ENCODE results near the gene CARD11.
"Not testable (repeated sequence)": the region's sequence is repeated elsewhere in the genome, so short reads cannot be mapped to it uniquely, and the experiment has no call there.

Gene CARD11

GRCh38 chr7:3063016-3063753 lies 19.5 kb upstream of the CARD11 start:
- DNase-seq = no peak

GRCh38 chr7:3057066-3057420 lies 13.4 kb upstream of the CARD11 start:
- no peak for DNase-seq

GRCh38 chr7:3056234-3057065 lies 12.8 kb upstream of the CARD11 start:
- no peak for DNase-seq

- no peak for DNase-seq
Observed at GRCh38 chr7:3055626-3056025, 12.0 kb upstream of the CARD11 start.

GRCh38 chr7:3042861-3043489 lies 692 bp downstream of the CARD11 start:
- DNase-seq = no peak

- no peak for DNase-seq
Observed at GRCh38 chr7:3041986-3042675, 1.5 kb downstream of the CARD11 start.

- no peak for DNase-seq
Observed at GRCh38 chr7:3039787-3040186, 3.9 kb downstream of the CARD11 start.

GRCh38 chr7:3038011-3038410 lies 5.7 kb downstream of the CARD11 start:
- not testable (repeated sequence) for DNase-seq

GRCh38 chr7:3037259-3037658 lies 6.4 kb downstream of the CARD11 start:
- DNase-seq = no peak

- no peak for DNase-seq
Observed at GRCh38 chr7:3034591-3035150, 9.0 kb downstream of the CARD11 start.

GRCh38 chr7:3033581-3033980 lies 10.1 kb downstream of the CARD11 start:
- DNase-seq = no peak

- DNase-seq = no peak
Observed at GRCh38 chr7:3033136-3033535, 10.5 kb downstream of the CARD11 start.

- DNase-seq = no peak
Observed at GRCh38 chr7:3032256-3032655, 11.4 kb downstream of the CARD11 start.

GRCh38 chr7:3029138-3029537 lies 14.5 kb downstream of the CARD11 start:
- peak; percentile 39 for DNase-seq

- DNase-seq = no peak
Observed at GRCh38 chr7:3028758-3029093, 14.9 kb downstream of the CARD11 start.

- DNase-seq = no peak
Observed at GRCh38 chr7:3028071-3028757, 15.5 kb downstream of the CARD11 start.

GRCh38 chr7:3027005-3027845 lies 16.4 kb downstream of the CARD11 start:
- peak; percentile 57 for DNase-seq

GRCh38 chr7:3025616-3026015 lies 18.1 kb downstream of the CARD11 start:
- DNase-seq = no peak

GRCh38 chr7:3021825-3022224 lies 21.8 kb downstream of the CARD11 start:
- no peak for DNase-seq

GRCh38 chr7:3021224-3021623 lies 22.4 kb downstream of the CARD11 start:
- not testable (repeated sequence) for DNase-seq

- no peak for DNase-seq
Observed at GRCh38 chr7:3020416-3020815, 23.3 kb downstream of the CARD11 start.

Measured in retina (tissue), 1 donor.